Endometrial microvascular endothelial cells (primary cell): ENCODE results near the gene IFFO2. TPM values are rescaled to one million over a fixed set of nuclear protein-coding genes. Genes with fewer than 3 reads are reported as not detected.

ENCODE experiments used
- in situ Hi-C: cut with HindIII; loops from 2 replicates; pipeline ENCODE4 v1.10.0; 2017; ENCODE audit warnings: low sequenced_read_pairs, low pct_unique_long_range_greater_than_20kb; ENCODE audit errors: inconsistent ontology term
- total RNA-seq: library from RNA; depleted of rRNA; stranded (reverse); fragments of >200 nt; gene quantifications from one replicate; pipeline ENCODE4 v1.2.3, GENCODE V29; 2015; ENCODE audit errors: inconsistent ontology term

The IFFO2 gene
- total RNA-seq, 1 donor from 2014 or later = 33.4 TPM

GRCh38 chr1:18926315-18927081, 30.0 kb downstream of the IFFO2 start:
- in situ Hi-C loops = no loop called here

DNA sequence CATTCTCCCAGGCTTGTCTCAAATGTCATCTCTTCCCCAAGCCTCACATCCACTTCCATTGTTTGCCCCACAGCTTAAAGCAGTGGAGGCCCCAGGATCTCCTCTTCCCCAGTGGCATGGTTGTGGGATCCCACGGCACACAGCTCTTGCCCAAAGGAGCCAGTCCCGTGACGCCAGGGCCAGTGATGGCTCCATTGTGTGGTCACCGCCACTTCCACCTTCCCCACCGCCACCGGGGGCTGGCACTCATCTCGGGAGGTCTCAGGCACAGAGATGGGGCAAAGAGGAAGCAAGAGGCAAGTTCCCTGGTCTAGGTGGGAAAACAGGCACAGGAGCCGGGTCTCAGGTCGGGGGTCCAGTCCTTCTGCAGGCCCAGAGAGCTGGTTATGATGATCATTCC, 31.2 kb downstream of the IFFO2 start:
- in situ Hi-C loops = no loop called here

GRCh38 chr1:18924221-18924691, 32.2 kb downstream of the IFFO2 start:
- in situ Hi-C loops = no loop called here

DNA sequence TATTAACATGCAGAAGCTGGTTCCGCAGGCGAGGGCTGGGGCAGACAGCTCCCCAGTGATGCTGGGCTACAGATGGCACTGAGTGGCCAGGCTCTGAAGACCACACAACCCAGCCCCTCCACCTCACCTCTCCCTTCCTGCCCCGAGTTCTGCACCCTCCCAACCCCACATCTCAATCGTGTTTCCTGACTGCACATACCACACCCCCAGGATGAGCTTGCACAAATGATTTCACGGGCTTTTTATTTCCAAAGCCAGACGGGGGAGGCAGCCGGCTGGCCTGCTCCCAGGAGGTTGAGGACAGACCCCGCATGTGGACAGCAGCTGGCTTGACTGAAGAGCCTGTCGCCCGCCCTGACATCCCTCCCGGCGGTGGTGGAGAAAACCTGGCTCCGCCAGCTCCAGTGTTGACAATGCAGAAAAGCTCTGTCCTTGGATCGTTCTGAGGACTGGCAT, 32.7 kb downstream of the IFFO2 start:
- in situ Hi-C loops = no loop called here

DNA sequence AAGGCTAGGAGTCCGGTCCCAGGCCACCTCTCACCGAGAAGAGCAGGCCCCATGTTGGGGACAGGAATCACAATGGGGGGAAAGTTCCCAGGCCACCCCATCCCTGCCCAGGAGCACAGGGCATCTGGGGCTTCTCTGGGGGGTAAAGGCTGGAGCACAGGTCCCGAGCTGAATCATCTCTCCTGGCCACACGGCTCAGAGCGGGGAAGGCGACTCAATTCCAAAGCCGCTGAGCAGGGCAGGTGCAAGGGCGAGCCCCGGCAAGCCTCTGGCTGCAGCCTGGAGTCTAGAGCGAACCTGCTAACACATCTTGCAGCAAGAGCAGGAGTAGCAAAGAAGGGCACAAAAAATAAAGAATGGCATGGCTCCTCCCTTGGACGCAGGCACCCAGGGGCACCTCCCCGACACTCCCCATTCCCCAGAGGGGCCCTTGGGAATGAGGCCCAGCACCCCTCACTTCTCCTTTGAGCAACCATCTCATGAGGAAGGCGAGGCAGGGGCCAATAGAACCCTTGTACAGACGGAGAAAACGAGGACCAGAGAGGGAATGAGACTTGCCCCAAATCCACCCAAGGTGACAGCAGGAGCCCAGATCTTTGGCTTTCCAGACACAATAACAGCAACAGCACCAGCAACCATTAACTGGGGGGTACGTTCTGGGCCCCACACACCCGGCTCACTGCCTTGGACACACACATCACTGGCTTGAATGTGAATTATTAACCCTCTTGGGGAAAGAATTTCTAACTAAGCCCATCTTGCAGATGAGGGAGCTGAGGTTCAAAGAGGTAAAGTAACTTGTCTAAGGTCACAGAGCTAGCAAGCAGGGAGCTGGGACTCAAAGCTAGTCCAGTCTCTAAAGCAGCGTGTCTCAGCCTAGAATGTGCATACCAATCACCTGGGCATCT, 33.4 kb downstream of the IFFO2 start:
- in situ Hi-C loops = no loop called here

DNA sequence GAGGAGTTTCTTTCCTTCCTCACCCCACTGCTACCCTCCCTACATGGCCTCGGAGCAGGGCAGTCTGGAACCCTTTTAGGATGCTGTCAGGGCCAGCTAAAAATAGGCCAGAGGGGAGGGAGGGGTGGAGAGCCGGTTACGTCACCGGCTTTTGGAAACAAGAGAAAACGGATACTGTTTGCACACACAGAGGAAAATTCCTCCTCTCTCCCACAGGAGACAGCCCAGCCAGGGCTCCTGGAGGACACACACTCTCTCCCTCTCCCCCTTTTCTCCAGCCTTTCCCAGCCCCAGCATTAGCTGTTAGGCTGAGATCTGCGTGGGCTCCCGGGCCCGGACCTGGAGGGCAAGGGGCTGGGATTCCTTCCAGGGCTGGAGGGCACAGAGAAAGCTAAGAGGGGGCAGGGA, 34.2 kb downstream of the IFFO2 start:
- in situ Hi-C loops = no loop called here

DNA sequence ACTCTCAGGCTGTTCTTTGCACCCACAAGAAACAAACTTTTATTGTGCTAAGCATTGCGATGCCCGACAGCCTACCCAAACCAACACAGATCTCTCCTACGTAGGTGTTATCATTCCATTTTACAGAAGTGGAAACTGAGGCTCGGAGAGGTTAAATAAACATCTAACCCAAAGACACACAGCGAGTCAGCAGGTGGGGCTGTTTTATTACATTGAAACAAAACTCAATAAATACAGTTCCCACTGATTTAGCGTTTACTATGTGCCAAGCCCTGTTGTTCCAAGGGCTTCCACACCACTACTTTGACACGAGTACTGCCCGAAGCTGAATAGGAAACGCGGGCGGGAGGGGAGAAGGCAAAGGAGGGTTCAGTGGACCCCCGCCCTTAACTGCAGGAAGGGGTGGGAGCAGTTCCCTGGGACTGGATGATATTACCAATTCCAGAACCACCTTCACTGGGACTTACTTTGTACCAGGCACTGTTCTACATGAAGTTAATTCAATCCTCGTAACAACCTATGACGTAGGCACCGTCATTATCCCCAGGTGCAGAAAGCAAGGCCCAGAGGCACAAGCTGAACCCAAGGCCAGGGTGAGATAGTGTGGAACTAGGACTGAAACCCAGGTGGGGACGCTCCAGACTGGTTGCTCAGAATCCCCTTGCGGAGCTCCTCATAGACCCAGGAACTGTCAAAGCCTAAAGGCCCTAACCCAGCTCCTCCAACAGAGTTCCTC, 34.8 kb downstream of the IFFO2 start:
- in situ Hi-C loops = no loop called here

DNA sequence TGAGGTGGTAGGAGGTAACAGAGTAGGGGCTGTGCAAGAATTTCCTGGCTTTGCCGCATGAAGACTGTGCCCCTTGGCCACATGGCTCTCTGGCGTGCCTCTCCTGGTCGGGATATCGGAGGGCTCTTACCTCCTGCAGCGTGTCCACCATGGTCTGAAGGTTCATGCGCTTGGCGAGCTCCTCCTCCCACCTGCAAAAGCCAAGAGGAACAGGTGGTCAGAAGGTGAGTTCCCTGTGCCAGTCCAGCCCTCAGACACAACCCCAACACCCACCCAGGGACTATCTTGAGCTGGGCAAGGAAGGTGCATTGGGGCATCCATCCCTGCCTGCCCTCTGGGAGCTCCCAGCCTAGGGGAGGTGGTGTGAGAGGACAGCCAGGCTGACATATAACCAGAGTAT, 35.5 kb downstream of the IFFO2 start:
- in situ Hi-C loops = no loop called here

GRCh38 chr1:18919956-18920355, 36.5 kb downstream of the IFFO2 start:
- in situ Hi-C loops = no loop called here

DNA sequence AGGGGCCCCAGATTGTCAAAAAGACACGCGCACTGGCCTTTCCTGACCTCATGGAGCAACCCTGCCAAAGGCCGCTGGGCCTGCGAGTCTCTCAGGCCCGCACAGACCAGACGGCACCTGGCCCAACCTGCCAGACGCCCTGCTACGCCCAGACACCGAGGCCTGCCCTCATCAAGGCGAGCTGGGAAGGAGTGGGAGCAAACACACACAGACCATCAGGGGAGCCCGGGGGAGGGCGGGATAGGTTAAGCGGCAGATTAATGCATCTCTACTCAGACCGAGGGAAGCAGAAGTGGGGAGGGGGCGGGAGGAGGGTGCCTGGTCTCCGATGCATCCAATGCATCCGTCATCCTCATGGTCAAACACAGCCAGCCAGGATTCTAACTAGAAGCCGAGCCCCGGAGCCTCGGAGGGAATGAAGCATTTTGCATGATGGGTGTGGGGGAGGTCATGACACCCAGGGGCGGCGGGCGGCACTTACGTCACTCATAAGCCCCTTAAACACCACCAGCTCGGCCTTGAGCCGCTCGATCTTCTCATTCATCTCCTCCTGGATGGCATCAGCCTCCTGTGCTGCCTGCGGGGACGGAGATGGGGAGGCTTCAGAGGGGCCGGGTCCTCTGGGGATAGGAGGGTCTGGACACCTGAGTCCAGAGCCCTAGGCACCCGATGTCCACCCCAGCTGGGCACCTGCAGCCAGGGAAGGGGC, 37.1 kb downstream of the IFFO2 start:
- in situ Hi-C loops = no loop called here

DNA sequence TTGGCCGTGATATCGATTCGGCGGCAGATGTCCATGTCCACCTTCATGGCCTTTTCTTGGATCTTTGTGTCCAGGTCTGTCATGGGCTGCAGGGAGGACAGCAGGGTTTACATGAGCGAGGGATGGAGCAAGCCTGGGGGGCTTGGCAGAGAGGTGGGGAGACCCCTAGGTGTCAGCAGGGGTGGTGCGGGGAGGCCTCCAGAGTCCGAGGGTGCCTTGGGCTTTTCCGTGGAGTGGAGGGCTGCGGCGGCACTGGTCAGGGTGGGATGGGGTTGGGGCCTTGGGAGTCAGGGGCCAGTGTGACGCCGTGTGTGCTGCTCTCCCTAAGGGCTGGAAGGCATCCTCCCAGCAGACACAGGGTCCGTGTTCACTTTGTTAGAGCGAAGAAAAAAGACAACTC, 38.1 kb downstream of the IFFO2 start:
- in situ Hi-C loops = no loop called here

DNA sequence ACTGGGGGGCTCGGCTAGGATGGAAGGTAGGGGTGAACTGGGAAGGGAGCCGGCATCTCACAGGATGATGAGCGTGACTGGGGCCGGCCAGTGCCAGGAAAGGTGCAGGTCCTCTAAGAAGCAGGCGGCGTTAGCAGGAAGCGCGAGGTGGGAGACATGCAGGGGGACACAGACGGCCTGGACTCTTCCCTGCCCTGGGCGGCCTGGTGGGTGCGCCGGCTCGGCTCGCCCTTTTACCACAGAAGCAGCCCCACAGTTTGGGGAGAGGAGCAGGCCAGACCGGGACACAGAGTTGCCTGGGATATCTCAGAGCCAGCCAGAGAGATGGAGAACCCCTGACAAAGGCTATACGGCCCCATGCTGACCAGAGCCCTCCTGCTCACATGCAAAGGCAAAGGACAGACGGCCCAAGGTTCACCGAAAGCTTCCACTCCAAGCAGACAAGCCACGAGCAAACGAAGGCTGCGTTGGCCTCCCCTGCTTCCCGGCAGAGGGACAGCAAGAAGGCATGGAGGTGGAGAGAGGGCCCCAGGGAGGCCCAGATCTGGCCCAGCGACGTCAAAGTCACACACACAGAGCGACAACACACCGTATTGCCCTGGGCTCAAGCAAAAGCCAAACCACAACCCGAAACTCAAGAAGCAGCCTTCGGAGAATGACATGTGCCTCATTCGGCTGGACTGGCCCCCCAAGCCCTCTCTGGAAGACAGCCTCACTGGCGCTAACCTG, 39.2 kb downstream of the IFFO2 start:
- in situ Hi-C loops = no loop called here

DNA sequence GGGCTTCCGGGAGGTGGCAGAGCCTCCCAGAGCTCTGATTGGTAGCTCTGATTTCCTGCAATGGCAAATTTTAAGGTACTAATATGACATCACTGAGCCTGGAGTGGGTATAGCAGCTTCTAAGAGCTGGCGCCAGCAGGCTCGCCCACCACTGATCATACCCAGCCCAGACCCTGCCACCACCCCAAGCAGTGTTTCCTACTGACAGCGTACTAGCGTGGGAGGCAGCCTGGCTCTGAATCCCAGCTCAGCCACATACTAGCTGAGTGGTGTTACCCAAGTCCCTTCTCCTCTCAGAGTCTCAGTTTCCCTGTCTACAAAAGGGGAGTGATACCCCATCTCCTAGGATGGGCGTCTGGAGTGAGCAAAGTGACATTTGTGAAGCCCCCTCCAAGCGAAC, 41.1 kb downstream of the IFFO2 start:
- in situ Hi-C loops = no loop called here

DNA sequence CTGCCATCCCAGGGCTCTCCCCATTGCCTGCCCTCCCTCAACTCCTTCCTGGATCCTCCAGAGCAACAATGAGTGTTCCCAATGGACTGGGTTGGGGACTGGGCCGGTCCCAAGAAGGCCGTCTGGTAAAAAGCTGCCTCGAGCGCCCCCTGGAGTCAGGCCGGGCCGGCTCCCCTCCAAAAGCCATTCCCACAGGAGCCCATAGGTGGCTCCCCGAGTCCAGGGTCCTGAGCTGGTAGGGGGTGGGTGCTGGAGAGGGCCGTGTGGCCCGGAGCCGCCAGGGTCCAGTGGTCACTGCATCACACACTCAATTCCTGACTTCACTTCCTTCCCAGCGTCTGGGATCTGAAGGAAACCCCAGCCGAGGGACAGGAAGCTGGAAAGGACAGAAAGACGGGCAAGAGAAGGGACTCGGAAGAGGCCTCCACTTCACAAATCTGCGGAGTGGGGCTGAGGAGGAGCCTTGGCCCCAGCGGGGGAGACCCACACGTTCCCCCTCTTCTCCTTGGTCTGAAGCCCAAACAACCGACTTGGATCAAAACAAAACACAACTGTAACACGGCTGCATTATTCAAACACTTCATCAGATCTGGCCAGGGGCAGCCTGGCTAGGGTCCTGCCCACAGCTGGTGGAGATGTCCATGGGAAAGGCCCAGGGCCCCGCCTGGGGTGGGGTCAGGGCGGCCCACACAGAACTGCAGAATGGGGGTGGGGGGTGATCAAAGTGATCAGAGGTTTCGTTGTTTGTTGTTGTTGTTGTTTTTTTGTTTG, 43.2 kb downstream of the IFFO2 start:
- in situ Hi-C loops = no loop called here

DNA sequence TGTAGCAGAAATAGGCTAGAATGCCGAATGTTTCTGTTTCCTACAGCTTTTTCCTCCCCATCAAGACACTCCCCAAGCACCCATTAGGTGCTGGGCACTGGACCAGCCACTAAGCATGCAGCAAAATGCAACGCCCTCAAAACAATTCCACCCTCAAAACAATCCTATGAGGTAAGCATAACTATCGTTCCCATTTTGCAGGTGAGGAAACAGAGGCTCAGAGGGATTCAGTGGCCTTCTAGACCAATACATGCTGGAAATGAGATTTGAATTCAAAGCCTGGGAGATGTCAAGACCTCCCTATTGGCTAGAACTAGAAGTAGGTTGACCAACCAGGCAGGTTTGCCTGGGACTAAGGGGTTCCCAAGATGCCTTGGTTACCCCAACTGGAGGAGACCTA, 43.9 kb downstream of the IFFO2 start:
- in situ Hi-C loops = no loop called here

GRCh38 chr1:18908911-18909771, 47.3 kb downstream of the IFFO2 start:
- in situ Hi-C loops = no loop called here
